Fibroblast of peridontal ligament (primary cell): ENCODE results near the gene CLEC16A.

Source experiments
- DNase-seq: peaks from one replicate; pipeline ENCODE4 v3.0.0-alpha.2; 2010; ENCODE audit errors: extremely low read depth

Gene CLEC16A

GRCh38 chr16:11158018-11158417 is 213.7 kb downstream of the CLEC16A start:
- DNase-seq, result no peak

DNA sequence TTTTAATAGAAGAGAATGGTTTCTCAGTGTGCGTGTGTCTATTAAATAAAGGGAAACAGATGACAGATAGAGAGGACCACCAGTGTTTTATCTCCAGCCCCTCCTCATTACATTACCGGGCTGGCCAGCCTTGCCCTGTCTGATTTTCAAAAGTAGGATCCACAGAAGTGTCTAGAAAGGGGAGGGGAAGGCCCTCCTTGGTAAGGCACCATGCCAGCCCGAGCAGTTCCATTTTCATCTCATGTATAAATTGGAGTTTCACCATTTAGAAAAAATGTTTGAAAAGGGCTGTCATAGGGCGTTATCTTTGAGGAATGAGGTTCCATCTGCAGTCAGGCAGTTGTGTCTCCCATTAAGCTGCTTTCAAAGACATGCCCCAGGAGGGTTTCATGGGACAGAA is 214.9 kb downstream of the CLEC16A start:
- no peak for DNase-seq

DNA sequence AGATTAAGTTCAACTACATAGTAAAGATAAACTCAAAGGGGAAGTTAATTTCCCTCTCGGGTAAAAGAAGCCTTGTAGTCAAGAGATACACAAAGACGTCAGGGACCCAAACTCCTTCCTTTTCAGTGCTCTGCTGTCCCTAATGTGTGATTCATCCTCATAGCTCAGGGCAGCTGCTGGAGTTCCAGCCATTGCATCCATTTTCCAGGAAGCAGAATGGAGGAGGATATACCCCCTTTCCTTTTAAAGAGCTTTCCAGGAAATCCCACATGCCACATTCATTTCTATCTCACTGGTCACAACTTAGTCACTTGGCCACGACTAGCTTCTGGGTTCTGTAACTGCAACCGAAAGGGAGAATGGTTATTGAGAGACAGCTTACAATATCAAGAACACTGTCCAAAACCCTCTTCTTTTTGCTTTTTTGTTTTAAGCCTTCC is 216.3 kb downstream of the CLEC16A start:
- DNase-seq, result no peak

GRCh38 chr16:11161439-11161838 is 217.1 kb downstream of the CLEC16A start:
- DNase-seq, result no peak

DNA sequence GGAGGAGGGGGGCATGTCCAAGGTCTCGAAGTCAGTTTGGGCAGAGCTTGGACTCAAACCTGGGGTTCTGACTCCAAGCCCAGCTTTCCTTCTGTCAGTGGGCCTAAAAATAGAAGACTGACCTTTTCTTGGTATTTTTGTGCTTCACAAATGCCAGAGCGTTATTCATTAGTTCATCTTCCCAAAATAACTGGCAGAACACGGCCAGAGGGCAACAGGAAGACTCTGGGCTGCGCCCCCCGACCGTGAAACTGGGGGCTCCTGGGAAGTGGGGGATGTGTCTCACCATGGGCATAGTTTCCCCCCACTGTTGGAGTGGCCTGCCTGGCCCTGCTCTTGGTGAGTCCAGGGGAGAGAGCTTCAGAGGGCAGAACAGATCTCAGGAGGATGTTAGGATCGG is 217.6 kb downstream of the CLEC16A start:
- DNase-seq, result peak; percentile 16

DNA sequence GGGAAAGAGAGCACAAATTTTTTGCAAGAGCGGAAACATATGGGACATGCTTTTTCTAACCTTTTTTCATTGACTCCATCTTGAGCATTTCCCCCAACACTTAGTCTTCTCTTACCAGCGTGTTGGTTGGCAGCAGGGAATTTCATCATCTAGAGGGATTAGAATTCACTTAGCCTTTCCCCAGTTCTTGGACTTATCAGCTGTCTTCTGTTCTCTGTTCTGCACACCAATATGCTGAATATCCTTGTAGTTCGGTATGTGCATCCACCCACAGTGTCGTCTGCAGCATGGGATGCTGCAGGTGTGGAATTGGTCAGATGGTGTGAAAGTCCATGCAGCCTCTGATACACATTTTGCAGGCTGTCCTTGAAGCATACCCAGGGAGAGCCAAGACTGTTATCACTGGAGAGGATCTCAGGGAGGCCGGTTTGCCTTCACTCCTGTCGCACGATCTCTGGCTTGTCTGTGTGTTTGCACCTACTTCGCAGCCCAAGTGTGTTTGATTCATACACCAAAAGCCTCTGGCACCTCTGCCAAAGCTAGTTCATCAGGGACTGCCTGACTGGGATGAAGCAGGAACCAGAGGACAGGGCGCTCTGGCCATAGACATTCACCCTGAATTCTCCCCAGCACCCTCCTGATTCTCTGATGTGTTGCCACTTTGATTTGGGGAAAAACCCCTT is 218.4 kb downstream of the CLEC16A start:
- DNase-seq, result no peak

- DNase-seq, result no peak
Measured at GRCh38 chr16:11163761-11164261, 219.4 kb downstream of the CLEC16A start.

GRCh38 chr16:11164482-11165270 is 220.3 kb downstream of the CLEC16A start:
- no peak for DNase-seq

- no peak for DNase-seq
Measured at GRCh38 chr16:11165349-11165748, 221.0 kb downstream of the CLEC16A start.

- no peak for DNase-seq
Measured at GRCh38 chr16:11165894-11166665, 221.7 kb downstream of the CLEC16A start.

- DNase-seq, result no peak
Measured at GRCh38 chr16:11167581-11167980, 223.2 kb downstream of the CLEC16A start.

DNA sequence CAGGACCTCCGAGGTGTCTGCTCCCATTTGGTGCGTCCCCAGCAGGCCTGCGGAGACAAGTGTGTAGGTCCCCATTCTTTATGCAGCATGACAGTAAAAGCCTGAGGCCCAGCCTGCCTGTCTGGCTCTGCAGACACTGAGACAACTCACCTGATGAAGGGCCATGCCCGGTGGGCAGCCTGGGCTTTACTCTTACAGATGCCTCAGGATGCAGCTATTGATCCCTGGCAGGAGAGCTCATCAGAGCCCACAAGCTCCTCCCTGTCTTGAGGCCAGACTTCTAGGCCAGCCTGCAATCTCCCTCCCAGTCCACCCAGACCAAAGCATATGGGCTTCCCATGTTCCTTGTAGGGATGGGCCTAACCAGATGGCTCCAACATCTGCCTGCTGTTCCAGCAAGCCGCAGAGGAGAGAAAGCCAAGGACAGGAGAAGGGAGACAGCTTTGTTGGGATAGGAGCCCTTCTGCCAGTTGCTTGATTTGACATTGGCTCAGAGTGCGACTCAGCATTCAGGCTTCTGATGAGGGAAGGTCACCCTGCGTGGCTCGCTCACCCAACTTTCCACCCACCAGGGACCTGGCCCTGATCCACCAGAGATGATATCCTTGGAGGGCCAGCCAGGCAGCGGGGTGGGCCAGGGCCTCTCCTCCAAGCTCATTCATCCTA is 224.2 kb downstream of the CLEC16A start:
- peak; percentile 21 for DNase-seq

DNA sequence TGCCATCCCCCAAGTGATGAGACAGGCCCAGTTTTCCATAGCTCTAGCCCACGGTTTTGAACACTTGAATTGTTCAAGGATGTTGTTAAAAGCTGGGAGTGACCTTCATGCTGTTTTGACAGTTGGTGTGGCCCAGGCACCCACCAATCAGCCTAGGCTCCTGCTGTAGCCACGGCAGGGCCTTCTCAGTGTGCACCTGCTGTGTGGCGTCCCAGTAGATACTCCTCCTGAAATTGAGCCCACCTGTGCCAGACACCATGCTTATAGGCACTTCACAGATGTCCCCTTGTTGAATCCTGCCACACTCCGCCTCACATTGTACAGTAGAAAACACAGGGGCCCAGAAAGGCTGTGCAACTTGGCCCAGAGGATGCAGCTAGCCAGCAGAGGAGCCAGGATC is 225.3 kb downstream of the CLEC16A start:
- no peak for DNase-seq

GRCh38 chr16:11170201-11170600 is 225.8 kb downstream of the CLEC16A start:
- DNase-seq, result no peak

DNA sequence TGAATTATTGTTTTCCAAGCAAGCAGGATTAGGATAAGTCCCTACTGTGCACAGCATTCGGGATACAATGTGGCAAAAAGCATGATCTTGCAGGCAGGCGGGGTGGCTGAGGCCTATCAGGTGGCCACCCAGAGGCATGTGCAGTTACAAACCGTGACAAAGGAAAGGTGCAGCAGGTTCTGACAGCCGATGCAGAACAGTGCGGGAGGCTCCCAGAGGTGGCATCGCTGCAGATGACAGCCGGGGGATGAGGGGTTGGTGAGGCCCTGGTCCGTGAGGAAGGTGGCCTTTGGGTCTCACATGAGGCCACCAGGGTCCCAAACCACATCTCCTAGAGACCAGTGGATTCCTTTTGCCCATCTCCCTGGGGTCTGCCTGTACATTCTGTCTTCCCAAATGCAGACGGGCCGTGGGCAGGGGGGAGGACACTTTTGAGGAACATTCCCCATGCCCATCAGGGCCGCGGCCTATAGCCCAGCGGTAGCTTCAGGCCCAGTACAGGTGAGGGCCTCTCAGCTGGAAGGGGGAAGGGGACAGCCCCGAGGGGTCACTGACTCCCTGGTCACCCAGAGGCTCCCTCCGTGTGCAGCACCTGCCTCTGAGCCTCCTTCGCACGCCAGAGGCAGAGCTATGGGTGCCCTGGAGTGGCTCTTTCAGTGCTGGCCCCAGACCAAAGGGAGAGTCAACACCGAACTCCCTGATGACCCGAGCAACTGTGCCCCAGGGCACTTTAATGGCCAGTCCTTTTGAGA is 226.5 kb downstream of the CLEC16A start:
- DNase-seq, result no peak

GRCh38 chr16:11171448-11171709 is 227.0 kb downstream of the CLEC16A start:
- no peak for DNase-seq

GRCh38 chr16:11171757-11172299 is 227.5 kb downstream of the CLEC16A start:
- no peak for DNase-seq

GRCh38 chr16:11173426-11173825 is 229.1 kb downstream of the CLEC16A start:
- DNase-seq, result no peak

DNA sequence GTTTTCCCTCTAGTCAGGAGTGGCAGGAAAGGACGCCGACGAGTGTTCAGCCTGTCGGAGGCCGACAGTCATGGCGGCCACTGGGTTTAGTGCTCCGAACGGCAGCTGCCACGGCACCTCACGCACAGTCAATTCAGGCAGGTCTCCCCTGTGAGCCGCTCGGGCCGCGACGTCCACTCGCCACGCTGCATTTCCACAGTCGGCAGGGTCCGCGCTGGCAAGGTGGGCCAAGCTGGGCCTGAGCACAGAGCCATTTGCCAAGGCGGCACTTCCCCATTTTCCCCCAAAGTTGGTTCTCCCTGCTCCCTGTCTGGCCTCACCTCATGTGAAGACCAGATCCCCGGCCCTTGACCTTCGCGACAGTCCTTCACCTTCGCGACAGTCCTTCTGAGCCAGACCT is 229.8 kb downstream of the CLEC16A start:
- no peak for DNase-seq

DNA sequence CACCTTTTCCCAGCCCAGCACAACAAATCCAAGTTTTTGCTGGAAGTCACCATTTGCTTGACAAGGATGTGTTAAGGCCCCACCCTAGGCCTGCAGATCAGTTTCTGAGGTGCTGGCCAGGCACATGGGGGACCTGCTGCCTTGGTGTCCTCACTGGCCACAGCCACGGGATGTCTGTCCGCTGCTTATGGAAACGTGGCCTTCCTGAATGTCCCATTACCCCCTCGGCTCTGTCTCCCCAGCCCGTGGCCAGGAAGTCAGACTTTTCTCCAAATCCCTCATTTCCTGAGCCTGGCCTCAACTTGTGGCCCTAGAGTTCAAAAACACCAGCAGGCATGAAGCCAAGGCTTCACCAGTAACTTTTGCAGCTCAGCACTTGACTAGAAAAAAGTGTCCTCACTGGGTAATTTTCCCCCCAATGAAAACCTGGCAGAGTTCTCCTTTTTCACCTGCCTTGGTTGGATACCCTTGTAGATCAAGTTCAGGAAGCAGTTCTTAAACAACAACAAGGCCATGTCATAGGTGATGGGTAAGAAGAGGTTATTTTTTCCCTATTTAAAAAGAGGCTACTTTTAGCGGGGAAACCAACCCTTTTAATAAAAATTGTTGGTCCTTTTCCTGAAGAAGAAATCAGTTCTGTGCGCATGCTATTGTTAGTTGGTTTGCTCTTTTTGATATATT is 230.9 kb downstream of the CLEC16A start:
- no peak for DNase-seq
